Prostate gland (tissue), 2 donors: Measurements from ENCODE around the gene TSTD2.

Experiments
- POLR2A ChIP-seq: fragments of 450-650 bp; IDR thresholded peaks from one replicate; pipeline ENCODE4 v1.6.1; 2016; ENCODE audit warnings: antibody characterized with exemption, mild to moderate bottlenecking
- TF ChIP-seq, protein P1 (sequence below), 4 experiments: fragments of 200-600 bp in 2 of 4; fragments of 450-650 bp in 2 of 4; sonication (generic) in 2 of 4; IDR thresholded peaks; 1 replicate in 3 of 4; 2 replicates in 1 of 4; pipeline ENCODE4 v1.5.1; 2016 to 2019; ENCODE audit warnings: antibody characterized with exemption in 4 of 4, mild to moderate bottlenecking in 2 of 4, moderate library complexity in 2 of 4

GRCh38 chr9:97560851-97561250, 72.3 kb downstream of the TSTD2 start:
- TF ChIP-seq, protein P1, sequence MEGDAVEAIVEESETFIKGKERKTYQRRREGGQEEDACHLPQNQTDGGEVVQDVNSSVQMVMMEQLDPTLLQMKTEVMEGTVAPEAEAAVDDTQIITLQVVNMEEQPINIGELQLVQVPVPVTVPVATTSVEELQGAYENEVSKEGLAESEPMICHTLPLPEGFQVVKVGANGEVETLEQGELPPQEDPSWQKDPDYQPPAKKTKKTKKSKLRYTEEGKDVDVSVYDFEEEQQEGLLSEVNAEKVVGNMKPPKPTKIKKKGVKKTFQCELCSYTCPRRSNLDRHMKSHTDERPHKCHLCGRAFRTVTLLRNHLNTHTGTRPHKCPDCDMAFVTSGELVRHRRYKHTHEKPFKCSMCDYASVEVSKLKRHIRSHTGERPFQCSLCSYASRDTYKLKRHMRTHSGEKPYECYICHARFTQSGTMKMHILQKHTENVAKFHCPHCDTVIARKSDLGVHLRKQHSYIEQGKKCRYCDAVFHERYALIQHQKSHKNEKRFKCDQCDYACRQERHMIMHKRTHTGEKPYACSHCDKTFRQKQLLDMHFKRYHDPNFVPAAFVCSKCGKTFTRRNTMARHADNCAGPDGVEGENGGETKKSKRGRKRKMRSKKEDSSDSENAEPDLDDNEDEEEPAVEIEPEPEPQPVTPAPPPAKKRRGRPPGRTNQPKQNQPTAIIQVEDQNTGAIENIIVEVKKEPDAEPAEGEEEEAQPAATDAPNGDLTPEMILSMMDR (IDR thresholded peaks at IDR 0.05): no peak
- TF ChIP-seq POLR2A: no peak
